H9 (cell line): ENCODE results near the gene ZNF177. TPM values are rescaled to one million over a fixed set of nuclear protein-coding genes. Genes with fewer than 3 reads are reported as not detected.

ENCODE experiments used
- DNase-seq: peaks from one replicate; pipeline ENCODE4 v3.0.0-alpha.2; 2017
- H2AFZ ChIP-seq: one replicate; pipeline ENCODE4 v1.6.1; 2013; ENCODE audit warnings: mild to moderate bottlenecking, low read length, control low read depth, moderate library complexity
- H2AK5ac ChIP-seq: 2 replicates; pipeline ENCODE4 v1.6.1; 2013; ENCODE audit warnings: low read length, control low read depth, mixed read lengths; ENCODE audit not compliant: insufficient read length
- H2BK120ac ChIP-seq: one replicate; pipeline ENCODE4 v1.6.1; 2013; ENCODE audit warnings: low read depth, mild to moderate bottlenecking, low read length, control low read depth, inconsistent platforms; ENCODE audit not compliant: poor library complexity, severe bottlenecking
- H2BK12ac ChIP-seq: 2 replicates; pipeline ENCODE4 v1.6.1; 2013; ENCODE audit warnings: low read length, control low read depth, mixed read lengths, low read depth; ENCODE audit not compliant: insufficient read length
- H2BK15ac ChIP-seq: 2 replicates; pipeline ENCODE4 v1.6.1; 2013; ENCODE audit warnings: low read depth, low read length, control low read depth
- H2BK20ac ChIP-seq: one replicate; pipeline ENCODE4 v1.6.1; 2013; ENCODE audit warnings: low read depth, mild to moderate bottlenecking, low read length, control low read depth, inconsistent platforms; ENCODE audit not compliant: poor library complexity, severe bottlenecking
- H2BK5ac ChIP-seq: 2 replicates; pipeline ENCODE4 v1.6.1; 2013; ENCODE audit warnings: low read length, control low read depth, mixed read lengths; ENCODE audit not compliant: insufficient read length
- H3K14ac ChIP-seq: 2 replicates; pipeline ENCODE4 v1.6.1; 2013; ENCODE audit warnings: low read length, control low read depth; ENCODE audit not compliant: insufficient read depth
- H3K18ac ChIP-seq: 2 replicates; pipeline ENCODE4 v1.6.1; 2013; ENCODE audit warnings: low read depth, mild to moderate bottlenecking, mixed read lengths, low read length, control low read depth; ENCODE audit not compliant: insufficient read length
- H3K23ac ChIP-seq: 2 replicates; pipeline ENCODE4 v1.6.1; 2013; ENCODE audit warnings: low read length, control low read depth, mixed read lengths, low read depth; ENCODE audit not compliant: insufficient read length
- H3K23me2 ChIP-seq: 2 replicates; pipeline ENCODE4 v1.6.1; 2013; ENCODE audit warnings: low read depth, mild to moderate bottlenecking, mixed read lengths, low read length, control low read depth; ENCODE audit not compliant: insufficient read length, poor library complexity, severe bottlenecking
- H3K27ac ChIP-seq: 2 replicates; pipeline ENCODE4 v1.5.1; 2013; ENCODE audit warnings: low read length, control low read depth, mixed read lengths, low read depth; ENCODE audit not compliant: insufficient read length
- H3K27me3 ChIP-seq: 2 replicates; pipeline ENCODE4 v1.6.1; 2013; ENCODE audit warnings: low read length, control low read depth, inconsistent platforms; ENCODE audit not compliant: insufficient read depth
- H3K4ac ChIP-seq: 2 replicates; pipeline ENCODE4 v1.6.1; 2013; ENCODE audit warnings: low read depth, mild to moderate bottlenecking, control low read depth, inconsistent platforms, low read length, moderate library complexity
- H3K4me1 ChIP-seq: 2 replicates; pipeline ENCODE4 v1.6.1; 2013; ENCODE audit warnings: low read length, control low read depth, inconsistent platforms; ENCODE audit not compliant: insufficient read depth
- H3K4me2 ChIP-seq: 2 replicates; pipeline ENCODE4 v1.6.1; 2013; ENCODE audit warnings: low read length, control low read depth, mixed read lengths; ENCODE audit not compliant: insufficient read length, insufficient read depth
- H3K56ac ChIP-seq: 2 replicates; pipeline ENCODE4 v1.6.1; 2013; ENCODE audit warnings: low read depth, mild to moderate bottlenecking, mixed read lengths, low read length, control low read depth; ENCODE audit not compliant: insufficient read length
- H3K79me1 ChIP-seq: 2 replicates; pipeline ENCODE4 v1.6.1; 2013; ENCODE audit warnings: low read depth, mild to moderate bottlenecking, moderate library complexity, low read length, control low read depth, inconsistent platforms; ENCODE audit not compliant: insufficient read depth, poor library complexity, severe bottlenecking
- H3K79me2 ChIP-seq: 2 replicates; pipeline ENCODE4 v1.6.1; 2013; ENCODE audit warnings: low read length, control low read depth, inconsistent platforms; ENCODE audit not compliant: insufficient read depth
- H3K9ac ChIP-seq: 2 replicates; pipeline ENCODE4 v1.6.1; 2013; ENCODE audit warnings: low read length, control low read depth, mixed read lengths; ENCODE audit not compliant: insufficient read length; ENCODE audit errors: extremely low read depth
- H3K9me3 ChIP-seq: one replicate; pipeline ENCODE4 v1.6.1; 2013; ENCODE audit warnings: low read depth, low read length, inconsistent platforms; ENCODE audit not compliant: control insufficient read depth
- H3T11ph ChIP-seq: one replicate; pipeline ENCODE4 v1.6.1; 2013; ENCODE audit warnings: mild to moderate bottlenecking, low read length, control low read depth, inconsistent platforms
- H4K20me1 ChIP-seq: one replicate; pipeline ENCODE4 v1.6.1; 2013; ENCODE audit not compliant: control insufficient read depth, insufficient read length, insufficient read depth
- H4K5ac ChIP-seq: 2 replicates; pipeline ENCODE4 v1.6.1; 2013; ENCODE audit warnings: low read depth, mild to moderate bottlenecking, mixed read lengths, low read length, control low read depth; ENCODE audit not compliant: insufficient read length
- H4K8ac ChIP-seq: replicated peaks from 2 replicates; pipeline ENCODE4 v1.6.1; 2013; ENCODE audit warnings: low read length, control low read depth, mixed read lengths, low read depth; ENCODE audit not compliant: insufficient read length
- H4K91ac ChIP-seq: 2 replicates; pipeline ENCODE4 v1.6.1; 2013; ENCODE audit warnings: low read depth, mild to moderate bottlenecking, moderate library complexity, mixed read lengths, low read length, control low read depth; ENCODE audit not compliant: insufficient read length
- H3K27ac Mint-ChIP-seq, 3 experiments: 2 replicates in 2 of 3; 3 replicates in 1 of 3; pipeline ENCODE4 v1.8.0; 2020 to 2021; ENCODE audit warnings: mixed read lengths in 3 of 3, mild to moderate bottlenecking in 1 of 3, moderate library complexity in 1 of 3
- H3K27me3 Mint-ChIP-seq: 2 replicates; pipeline ENCODE4 v1.8.0; 2021; ENCODE audit warnings: low read depth, mild to moderate bottlenecking, moderate library complexity, mixed read lengths
- H3K36me3 Mint-ChIP-seq, 3 experiments: 2 replicates in 2 of 3; 3 replicates in 1 of 3; pipeline ENCODE4 v1.8.0; 2020 to 2021; ENCODE audit warnings: low read depth in 3 of 3, mixed read lengths in 3 of 3; ENCODE audit not compliant: insufficient read depth in 1 of 3
- H3K4me1 Mint-ChIP-seq, 2 experiments: 2 replicates each; pipeline ENCODE4 v1.8.0; 2020; ENCODE audit warnings: mixed read lengths in 2 of 2
- H3K4me3 Mint-ChIP-seq, 2 experiments: 2 replicates in 1 of 2; 3 replicates in 1 of 2; pipeline ENCODE4 v1.8.0; 2020 to 2021; ENCODE audit warnings: mild to moderate bottlenecking in 2 of 2, mixed read lengths in 2 of 2, moderate library complexity in 1 of 2
- H3K9me3 Mint-ChIP-seq, 2 experiments: 2 replicates in 1 of 2; 3 replicates in 1 of 2; pipeline ENCODE4 v1.8.0; 2020; ENCODE audit warnings: mild to moderate bottlenecking in 2 of 2, mixed read lengths in 2 of 2, moderate library complexity in 1 of 2
- CTCF ChIP-seq: fragments of 200-600 bp; sonication (generic); conservative IDR thresholded peaks from 3 replicates; pipeline ENCODE4 v1.8.0; 2021; ENCODE audit warnings: antibody characterized with exemption, mild to moderate bottlenecking
- WGBS: extraction: QIAGEN DNeasy Blood & Tissue Kit; methylation state at CpG from one replicate; pipeline ENCODE4 v1.1.7; 2013; ENCODE audit warnings: missing lambda C conversion rate, low lambda C conversion rate, mixed read lengths; ENCODE audit not compliant: insufficient read length; ENCODE audit errors: extremely low coverage; 5-methylcytosine and 5-hydroxymethylcytosine counted together
- total RNA-seq: library from RNA; stranded (reverse); gene quantifications from 2 replicates; pipeline ENCODE4 v1.2.1, GENCODE V29; 2021

The ZNF177 gene
- total RNA-seq, 1 experiment from 2014 or later, result 5.7 TPM

GRCh38 chr19:9324584-9324962 is 38.2 kb upstream of the ZNF177 start:
- no peak overlapping the region for H2BK12ac ChIP-seq
- H3K4me1 ChIP-seq, result no peaks in the 10 kb centered on the region
- H4K8ac ChIP-seq, result no peak overlapping the region
- H3K23ac ChIP-seq, result no peak overlapping the region
- H2AK5ac ChIP-seq, result no peak overlapping the region
- H3K18ac ChIP-seq, result no peak overlapping the region
- no CpG with 5 or more reads among the region's 9 CpGs for WGBS
- H3K79me1 ChIP-seq, result peaks cover 4% of the 10 kb centered on the region
- no peak overlapping the region for H3K27ac ChIP-seq
- peaks cover 2% of the 10 kb centered on the region; the same call in 1 of the 2 replicates for H3K27me3 Mint-ChIP-seq
- no peak overlapping the region for H3K4ac ChIP-seq
- H3T11ph ChIP-seq, result no peak overlapping the region
- H3K9me3 ChIP-seq, result peaks cover 2% of the 10 kb centered on the region
- H3K27me3 ChIP-seq, result no peaks in the 10 kb centered on the region
- no peak overlapping the region for H4K5ac ChIP-seq
- H2AFZ ChIP-seq, result no peak overlapping the region
- H2BK15ac ChIP-seq, result no peak overlapping the region
- peak overlapping the region; percentile 70 to 87 (median 73); a peak in 4 of 7 replicates for H3K27ac Mint-ChIP-seq
- no peak overlapping the region for H2BK120ac ChIP-seq
- peak overlapping the region; percentile 64 for H3K9ac ChIP-seq
- no peaks in the 10 kb centered on the region for H4K20me1 ChIP-seq
- H3K79me2 ChIP-seq, result no peaks in the 10 kb centered on the region; the same call in 1 of the 2 replicates
- peaks cover 68 to 74% of the 10 kb centered on the region in 2 experiments for H3K9me3 Mint-ChIP-seq
- H3K4me1 Mint-ChIP-seq, result peaks cover 5 to 10% of the 10 kb centered on the region in 2 experiments; a peak in 3 of 4 replicates
- peaks cover 3% of the 10 kb centered on the region for H3K23me2 ChIP-seq
- H3K4me3 Mint-ChIP-seq, result peak overlapping the region; percentile 84 to 88
- no peak for TF ChIP-seq CTCF
- peaks cover 52 to 59% (median 58%) of the 10 kb centered on the region in 3 experiments for H3K36me3 Mint-ChIP-seq
- H3K14ac ChIP-seq, result no peak overlapping the region
- H3K4me2 ChIP-seq, result peak overlapping the region; percentile 83
- H3K56ac ChIP-seq, result no peak overlapping the region
- no peak overlapping the region for H2BK20ac ChIP-seq
- H2BK5ac ChIP-seq, result no peak overlapping the region
- no peak overlapping the region for H4K91ac ChIP-seq
- DNase-seq, result no peak
